ENCODE data around the gene NUF2.
"Not testable (repeated sequence)": the region's sequence is repeated elsewhere in the genome, so short reads cannot be mapped to it uniquely, and the experiment has no call there.

Gene NUF2

GRCh38 chr1:163321311-163322305 is at the start of gene NUF2:
Gene NUF2, plus strand, starts transcription at chr1:163321954. Its CDS starts 4,098 bp downstream, at chr1:163326052.
- DNase-seq = peak; percentile 93

- DNase-seq = no peak
Measured at GRCh38 chr1:163273766-163274441, 47.9 kb upstream of the NUF2 start.

GRCh38 chr1:163275222-163275621 is 46.5 kb upstream of the NUF2 start:
- DNase-seq = no peak

- no peak for DNase-seq
Measured at GRCh38 chr1:163278602-163279001, 43.2 kb upstream of the NUF2 start.

DNA sequence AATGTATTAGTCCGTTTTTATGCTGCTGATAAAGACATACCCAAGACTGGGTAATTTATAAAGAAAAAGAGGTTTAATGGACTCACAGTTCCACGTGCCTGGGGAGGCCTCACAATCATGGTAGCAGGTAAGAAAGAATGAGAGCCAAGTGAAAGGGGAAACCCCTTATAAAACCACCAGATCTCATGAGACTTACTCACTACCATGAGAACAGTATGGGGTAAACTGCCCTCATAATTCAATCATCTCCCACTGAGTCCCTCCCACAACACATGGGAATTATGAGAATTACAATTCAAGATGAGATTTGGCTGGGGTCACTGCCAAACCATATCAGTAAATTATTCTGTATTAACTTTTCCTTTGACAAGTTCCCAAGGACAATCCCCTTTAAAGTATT is 36.9 kb upstream of the NUF2 start:
- DNase-seq = not testable (repeated sequence)

DNA sequence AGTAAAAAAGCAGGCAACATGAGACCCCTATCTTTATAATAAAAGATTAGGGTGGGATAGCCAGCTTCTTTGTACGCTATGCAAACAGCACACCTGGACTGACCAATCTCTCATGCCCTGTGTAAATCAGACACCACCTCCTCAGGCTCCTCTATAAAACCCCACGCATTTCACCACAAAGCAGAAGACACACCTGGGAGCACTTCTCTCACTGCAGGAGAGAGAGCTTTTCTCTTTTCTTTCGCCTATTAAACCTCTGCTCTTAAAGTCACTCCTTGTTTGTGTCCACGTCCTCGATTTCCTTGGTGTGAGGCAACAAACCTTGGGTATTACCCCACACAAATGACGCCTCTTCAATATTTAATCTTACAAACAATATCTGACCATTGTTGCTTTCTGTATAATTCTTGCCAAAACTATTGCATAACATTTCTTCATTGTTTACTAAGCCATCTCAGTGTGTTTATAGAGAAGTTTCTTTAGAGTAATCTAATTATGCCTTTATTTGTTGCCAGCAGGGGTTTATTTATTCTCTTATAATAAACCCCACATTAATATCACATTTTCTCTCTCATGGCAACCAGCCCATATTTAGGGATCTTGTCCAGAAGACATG is 31.6 kb upstream of the NUF2 start:
- no peak for DNase-seq

GRCh38 chr1:163291461-163291860 is 30.3 kb upstream of the NUF2 start:
- DNase-seq = no peak

DNA sequence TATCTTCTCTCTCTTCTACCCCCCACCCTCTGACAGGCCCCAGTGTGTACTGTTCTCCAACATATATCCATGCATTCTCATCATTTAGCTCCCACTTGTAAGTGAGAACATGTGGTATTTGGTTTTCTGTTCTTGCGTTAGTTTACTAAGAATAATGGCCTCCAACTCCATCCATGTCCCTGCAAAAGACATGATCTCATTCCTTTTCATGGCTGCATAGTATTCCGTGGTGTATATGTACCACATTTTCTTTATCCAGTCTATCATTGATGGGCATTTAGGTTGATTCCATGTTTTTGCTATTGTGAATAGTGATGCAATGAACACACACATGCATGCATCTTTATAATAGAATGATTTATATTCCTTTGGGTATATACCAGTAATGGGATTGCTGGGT is 29.6 kb upstream of the NUF2 start:
- not testable (repeated sequence) for DNase-seq

GRCh38 chr1:163293497-163293896 is 28.3 kb upstream of the NUF2 start:
- DNase-seq = not testable (repeated sequence)

DNA sequence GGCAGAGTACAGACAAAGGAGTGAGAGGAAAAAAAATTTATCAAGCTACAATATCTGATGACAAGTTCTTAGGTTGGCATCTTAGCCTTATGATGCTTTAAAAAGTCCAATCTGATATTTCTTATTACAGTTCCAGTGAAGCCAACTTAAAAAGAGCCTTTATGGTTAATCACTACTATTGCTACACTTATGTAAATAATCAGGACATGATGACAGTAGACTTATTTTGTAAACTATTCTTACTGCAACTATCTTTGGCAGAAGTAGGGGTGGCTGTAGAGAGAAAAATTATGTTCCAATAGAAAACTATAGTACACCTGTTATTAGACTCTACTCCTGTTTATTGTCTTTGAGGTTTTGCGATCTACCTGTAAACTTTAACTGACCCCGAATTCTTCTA is 25.8 kb upstream of the NUF2 start:
- DNase-seq = no peak

DNA sequence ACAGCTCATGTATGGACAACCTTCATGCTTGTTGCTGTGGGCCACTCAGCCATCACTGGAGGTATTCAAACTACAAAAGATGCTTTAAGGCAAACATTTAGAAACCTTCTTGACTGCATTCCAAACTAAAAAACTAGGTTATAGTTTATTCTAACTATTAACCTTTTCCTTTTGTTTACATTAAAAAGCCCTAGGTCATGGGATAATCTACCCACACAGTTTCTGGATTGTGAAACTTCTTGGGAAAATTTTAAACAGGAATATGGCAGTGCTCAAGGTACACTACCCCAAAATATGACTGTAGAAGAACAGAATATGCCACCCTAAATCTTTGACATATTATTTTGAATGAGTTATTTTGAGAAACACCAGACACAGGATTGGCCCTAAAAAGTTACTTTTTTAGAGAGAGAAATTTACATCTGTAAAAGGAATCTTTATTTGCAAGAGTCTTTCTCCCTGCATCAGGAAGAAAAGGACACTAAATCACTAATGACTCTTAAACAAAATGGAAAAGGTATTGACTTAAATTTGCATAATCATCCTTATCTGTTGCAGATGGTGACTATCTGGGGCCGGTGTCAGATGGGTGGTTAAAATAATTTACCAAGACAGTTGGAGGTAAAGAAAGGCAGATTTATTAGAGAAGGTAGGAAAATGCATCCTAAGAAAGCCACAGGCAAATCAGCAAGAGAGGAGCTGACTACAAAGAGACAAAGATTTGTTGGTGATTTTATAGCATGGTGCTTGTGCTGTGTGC is 25.1 kb upstream of the NUF2 start:
- DNase-seq = no peak

DNA sequence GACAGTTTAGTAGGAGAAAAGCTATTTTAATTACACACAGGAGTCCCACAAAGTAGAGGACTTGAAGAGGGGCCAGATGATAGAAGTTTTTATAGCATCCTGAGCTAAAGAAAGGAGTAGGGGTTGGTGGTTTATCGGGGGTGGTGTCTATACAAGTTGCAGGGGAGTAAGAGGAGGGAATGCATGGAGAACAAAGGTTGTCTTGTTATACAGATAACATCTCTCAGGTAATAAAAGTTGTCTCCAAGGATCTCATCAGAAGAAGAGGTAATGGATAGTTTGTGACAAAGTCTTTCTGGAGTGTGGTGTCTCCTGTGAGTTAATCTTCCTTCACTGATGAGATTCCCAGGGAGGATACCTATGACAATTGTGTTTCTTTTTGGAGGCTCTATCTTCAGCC is 23.4 kb upstream of the NUF2 start:
- DNase-seq = no peak

DNA sequence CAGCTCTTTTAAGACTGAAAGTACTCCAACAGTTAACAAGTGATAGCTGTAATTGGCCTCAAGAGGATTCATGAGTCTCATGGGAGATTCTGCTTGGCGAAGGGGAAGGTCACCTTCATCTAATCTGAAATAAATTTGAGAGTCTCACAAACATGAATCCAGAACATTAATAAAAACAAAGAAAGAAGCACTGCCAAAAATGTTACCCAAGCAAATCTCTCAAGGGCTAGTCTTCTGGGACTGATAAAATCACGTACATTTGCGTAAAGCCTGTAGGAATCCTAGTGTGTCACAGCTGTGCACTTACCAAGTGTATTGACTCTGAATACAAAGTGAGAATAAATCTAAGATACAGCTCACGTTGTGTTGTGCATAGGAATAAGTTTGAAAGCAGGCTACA is 21.2 kb upstream of the NUF2 start:
- DNase-seq = no peak

GRCh38 chr1:163303561-163303960 is 18.2 kb upstream of the NUF2 start:
- DNase-seq = no peak

- no peak for DNase-seq
Measured at GRCh38 chr1:163305441-163305840, 16.3 kb upstream of the NUF2 start.

DNA sequence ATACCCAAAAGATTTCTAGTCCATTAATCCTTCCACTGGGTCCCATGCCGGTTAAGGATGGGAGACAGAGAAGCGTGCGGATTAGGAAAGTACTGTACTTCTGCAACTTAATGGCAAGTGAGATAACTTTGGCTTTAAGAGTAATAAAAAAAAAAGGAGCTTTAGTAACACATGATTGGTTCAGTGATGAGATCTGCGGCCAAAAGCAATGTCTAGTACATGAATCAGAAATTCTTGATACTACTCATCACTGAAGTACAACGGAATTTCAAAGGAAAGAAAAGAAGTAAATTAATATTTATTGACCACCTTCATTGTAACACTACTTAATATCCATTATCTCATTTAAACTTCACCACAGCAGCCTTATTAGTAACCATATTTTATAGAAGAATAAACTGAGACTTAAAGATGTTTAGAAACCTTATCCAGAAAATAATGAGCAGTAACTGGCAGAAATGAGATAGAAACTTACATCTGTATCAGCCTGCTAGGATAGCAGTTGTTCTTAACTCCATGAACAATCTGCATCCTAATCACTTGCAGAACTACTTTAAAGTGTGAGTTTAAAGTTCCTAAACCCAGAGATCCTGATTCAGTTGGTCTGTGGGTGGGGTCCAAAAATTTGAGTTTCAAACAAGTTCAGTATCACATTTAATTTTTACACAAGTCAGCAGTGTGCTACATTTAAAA is 14.1 kb upstream of the NUF2 start:
- no peak for DNase-seq

DNA sequence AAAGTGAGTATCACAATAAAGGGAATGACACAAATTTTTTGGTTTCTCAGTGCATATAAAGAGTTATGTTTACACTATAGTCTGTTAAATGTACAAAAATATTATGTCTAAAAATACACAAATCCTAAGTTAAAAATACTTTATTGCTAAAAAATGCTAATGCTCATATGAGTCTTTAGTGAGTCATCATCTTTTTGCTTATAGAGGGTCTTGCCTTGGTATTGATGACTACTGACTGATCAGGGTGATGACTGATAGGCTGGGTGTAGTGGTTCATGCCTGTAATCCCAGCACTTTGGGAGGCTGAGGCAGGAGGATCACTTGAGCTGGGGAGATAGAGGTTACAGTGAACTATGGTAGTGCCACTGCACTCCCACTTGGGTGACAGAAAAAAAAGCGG is 12.9 kb upstream of the NUF2 start:
- DNase-seq = no peak

GRCh38 chr1:163315773-163316374 is 5.9 kb upstream of the NUF2 start:
- DNase-seq = peak; percentile 62

DNA sequence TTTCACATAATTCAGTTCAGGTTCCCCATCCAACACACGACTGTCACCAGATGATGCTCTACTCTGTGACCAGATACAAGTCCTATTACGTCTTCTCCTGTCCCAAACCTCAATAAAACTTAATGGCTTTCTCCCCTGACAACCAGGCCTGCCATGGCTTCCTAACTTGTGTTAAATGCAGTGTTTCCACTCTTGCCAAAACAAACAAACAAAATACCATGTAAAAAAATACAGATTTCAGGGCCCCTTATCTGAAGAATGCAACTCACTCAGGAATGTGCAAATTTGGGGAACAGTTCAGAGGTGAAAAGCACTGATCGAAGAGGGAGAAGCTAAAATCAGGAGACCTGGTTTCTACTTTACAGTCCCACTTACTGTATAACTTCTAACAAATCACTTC is 863 bp upstream of the NUF2 start:
- DNase-seq = no peak

DNA sequence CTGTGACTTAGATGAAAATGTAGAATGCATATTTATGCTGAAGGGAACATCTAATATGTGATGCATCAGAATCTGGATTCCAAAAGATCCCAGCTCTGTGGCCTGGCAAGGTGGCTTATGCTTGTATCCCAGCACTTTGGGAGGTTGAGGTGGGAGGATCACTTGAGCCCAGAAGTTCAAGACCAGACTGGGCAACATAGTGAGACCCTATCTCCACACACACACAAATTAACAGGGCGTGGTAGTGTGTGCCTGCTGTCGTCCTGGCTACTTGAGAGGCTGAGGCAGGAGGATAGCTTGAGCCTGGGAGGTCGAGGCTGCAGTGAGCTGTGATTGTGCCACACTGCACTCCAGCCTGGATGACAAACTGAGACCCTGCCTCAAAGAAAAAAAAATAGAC is 1.6 kb downstream of the NUF2 start:
- DNase-seq = not testable (repeated sequence)

DNA sequence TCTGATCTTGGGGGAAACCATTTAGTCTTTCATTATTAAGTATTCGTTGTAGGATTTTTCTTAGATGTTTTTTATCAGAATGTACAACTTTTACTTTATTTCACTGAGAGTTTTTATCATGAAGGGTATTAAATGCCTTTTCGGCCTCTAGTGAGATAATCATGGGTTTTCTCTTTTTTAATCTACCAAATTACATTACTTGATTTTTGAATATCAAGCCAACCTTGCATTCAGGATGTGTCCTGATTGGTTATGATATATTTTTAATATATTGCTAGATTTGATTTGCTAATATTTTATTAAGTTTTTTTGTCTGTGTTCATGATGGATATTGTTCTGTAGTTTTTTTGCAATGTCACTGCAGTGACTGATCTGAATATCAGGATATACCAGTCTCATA is 9.4 kb downstream of the NUF2 start:
- DNase-seq = no peak

- no peak for DNase-seq
Measured at GRCh38 chr1:163335216-163335615, 13.5 kb downstream of the NUF2 start.

Data from NCI-H510A treated with DMSO at 0.1 percent for 48 hours (cell line).